ENCODE results near the gene PPP1R14D. TPM values are rescaled to one million over a fixed set of nuclear protein-coding genes. Genes with fewer than 3 reads are reported as not detected.

The PPP1R14D gene
- total RNA-seq, 2 donors from 2014 or later = not detected

DNA sequence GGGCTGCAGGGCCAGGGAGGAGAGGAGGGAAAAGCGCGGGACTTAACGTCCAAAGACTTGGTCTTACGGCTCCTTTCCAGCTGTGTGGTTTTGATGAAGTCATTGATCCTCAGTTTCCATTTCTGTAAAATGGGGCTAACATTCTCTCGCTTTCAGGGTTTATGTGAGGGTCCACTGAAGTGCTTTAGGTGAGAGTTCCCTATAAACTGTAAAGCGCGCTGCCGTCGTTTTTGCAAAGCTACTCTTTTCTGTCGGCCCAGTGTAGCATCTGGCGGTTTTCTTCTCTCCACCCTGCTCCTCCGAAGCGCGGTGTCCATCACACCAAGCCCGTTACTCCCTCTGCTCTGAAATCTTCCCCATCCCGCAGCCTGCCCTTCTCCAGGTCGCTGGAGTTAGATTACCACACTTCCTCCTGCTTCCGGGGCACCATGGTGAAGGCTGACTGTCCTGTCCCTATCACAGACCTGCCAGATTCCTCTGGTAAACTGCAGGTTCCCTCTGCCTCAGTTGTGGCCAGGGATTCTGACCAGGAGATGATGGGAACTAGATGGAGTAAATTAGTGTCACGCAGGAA is 20.5 kb downstream of the PPP1R14D start:
- Histone ChIP-seq H3K36me3 (replicated peaks in 1 of 2; ENCODE audit: insufficient read depth in 1 of 2, low read depth in 2 of 2) (peaks cover 0 to 5% of the 10 kb centered on the region in 2 donors), H3K4me3 (peak overlapping the region; percentile 70 to 74), H3K4me1 (peaks cover 28% of the 10 kb centered on the region), H3K9me3 (no peaks in the 10 kb centered on the region), H3K27me3 (no peaks in the 10 kb centered on the region), H3K27ac (peak overlapping the region in 3 of 4 donors; percentile 73 to 89 (median 87))
- intact Hi-C loops (cut with DNase I) = no loop called here
- no peak for ATAC-seq
- WGBS, 2 donors = 7 to 57% methylated on average over 15 to 19 of the region's 19 CpGs
- TF ChIP-seq POLR2A (IDR thresholded peaks at IDR 0.05) = no peak
- TF ChIP-seq, protein P1, sequence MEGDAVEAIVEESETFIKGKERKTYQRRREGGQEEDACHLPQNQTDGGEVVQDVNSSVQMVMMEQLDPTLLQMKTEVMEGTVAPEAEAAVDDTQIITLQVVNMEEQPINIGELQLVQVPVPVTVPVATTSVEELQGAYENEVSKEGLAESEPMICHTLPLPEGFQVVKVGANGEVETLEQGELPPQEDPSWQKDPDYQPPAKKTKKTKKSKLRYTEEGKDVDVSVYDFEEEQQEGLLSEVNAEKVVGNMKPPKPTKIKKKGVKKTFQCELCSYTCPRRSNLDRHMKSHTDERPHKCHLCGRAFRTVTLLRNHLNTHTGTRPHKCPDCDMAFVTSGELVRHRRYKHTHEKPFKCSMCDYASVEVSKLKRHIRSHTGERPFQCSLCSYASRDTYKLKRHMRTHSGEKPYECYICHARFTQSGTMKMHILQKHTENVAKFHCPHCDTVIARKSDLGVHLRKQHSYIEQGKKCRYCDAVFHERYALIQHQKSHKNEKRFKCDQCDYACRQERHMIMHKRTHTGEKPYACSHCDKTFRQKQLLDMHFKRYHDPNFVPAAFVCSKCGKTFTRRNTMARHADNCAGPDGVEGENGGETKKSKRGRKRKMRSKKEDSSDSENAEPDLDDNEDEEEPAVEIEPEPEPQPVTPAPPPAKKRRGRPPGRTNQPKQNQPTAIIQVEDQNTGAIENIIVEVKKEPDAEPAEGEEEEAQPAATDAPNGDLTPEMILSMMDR (IDR thresholded peaks at IDR 0.05) = no peak
- no peak for DNase-seq

DNA sequence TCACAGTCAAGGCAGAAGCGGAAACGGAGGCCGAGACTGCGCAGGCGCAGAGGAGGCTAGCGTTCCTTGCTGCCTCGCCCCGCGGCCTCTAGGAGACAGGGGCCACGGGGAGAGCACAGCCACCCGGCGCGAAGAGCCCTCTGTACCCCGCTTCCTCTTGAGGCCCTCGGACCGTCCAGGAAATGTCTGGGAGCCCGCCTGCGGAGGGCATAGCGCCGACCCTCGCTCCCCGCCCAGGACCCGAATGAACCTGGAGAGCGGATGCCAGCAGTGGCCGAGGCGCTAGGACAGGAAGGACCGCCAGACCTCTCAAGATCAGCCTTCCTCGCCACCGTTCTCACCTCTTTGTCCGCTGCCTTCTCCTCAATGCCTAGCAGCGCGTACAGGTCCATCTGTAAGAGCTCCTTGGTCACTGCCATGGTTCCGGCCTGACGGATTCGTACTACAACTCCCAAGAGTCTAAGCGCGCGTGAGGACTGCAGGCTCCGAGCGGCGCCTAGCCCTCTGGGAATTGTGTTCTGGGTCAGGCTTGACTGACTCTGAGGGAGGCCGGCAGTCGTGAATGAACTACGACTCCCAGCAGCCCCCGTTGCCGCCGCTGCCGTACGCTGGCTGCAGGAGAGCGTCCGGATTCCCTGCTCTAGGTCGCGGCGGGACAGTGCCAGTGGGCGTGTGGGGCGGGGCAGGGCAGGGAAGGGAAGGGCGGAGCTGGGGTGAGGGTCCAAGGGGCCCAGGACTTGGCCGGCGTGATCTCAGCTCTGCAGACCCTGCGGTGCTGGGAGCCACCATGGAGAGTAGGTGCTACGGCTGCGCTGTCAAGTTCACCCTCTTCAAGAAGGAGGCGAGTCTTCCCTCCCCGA is 21.2 kb downstream of the PPP1R14D start, which contains the start of the genes DNAJC17 and ZFYVE19:
TSS of gene DNAJC17 (minus strand) at position 446 of the 860 bp plus-strand sequence. CDS start at position 419, 27 bp downstream.
TSS of gene ZFYVE19 (plus strand) at position 62 of the 860 bp plus-strand sequence. CDS start at position 563, 501 bp downstream.
- DNase-seq (peak; percentile 95 to 98 (median 98)), ATAC-seq (peak; percentile 98)
- Histone ChIP-seq H3K4me3 (peak within 1 kb of the TSS; percentile 70 to 74), H3K36me3 (replicated peaks in 1 of 2; ENCODE audit: insufficient read depth in 1 of 2, low read depth in 2 of 2) (peaks cover 0 to 5% of the 10 kb centered on the region in 2 donors), H3K9me3 (no peaks in the 10 kb centered on the region), H3K27ac (peak within 1 kb of the TSS; percentile 73 to 89 (median 88)), H3K27me3 (no peaks in the 10 kb centered on the region), H3K4me1 (peaks cover 28% of the 10 kb centered on the region)
- intact Hi-C loops (cut with DNase I) = no loop called here
- 0% methylated on average over 8 to 64 of the region's 64 CpGs for WGBS, 2 donors
- TF ChIP-seq POLR2A (IDR thresholded peaks at IDR 0.05) = peak in 2 of 3 donors; percentile 53 to 63
- TF ChIP-seq, protein P1 (IDR thresholded peaks at IDR 0.05) = peak in 4 of 7 experiments; percentile 19 to 39 (median 33)

DNA sequence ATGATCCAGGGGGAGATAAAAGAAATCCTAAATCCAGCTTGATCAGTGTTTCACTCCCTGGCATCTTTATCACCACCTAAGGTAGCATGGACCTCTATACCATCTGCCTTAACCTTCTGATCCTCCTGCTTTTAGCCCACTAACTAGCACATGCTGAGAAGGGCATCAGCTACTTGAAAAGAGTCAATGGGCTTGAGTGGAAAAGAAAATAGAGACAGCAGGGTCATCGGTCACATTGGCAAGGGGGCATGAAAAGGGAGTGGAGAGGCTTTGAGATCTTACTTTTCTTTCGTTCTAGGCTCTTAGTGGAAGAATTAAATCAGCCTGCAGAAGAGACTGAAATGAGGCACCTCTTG is 21.9 kb downstream of the PPP1R14D start:
- no peaks in the 10 kb centered on the region for H3K9me3 ChIP-seq
- ATAC-seq (no peak), DNase-seq (no peak)
- TF ChIP-seq, protein P1 (IDR thresholded peaks at IDR 0.05) = no peak
- TF ChIP-seq POLR2A (IDR thresholded peaks at IDR 0.05) = no peak
- intact Hi-C loops (cut with DNase I) = no loop called here
- peaks cover 0 to 3% of the 10 kb centered on the region in 2 donors for H3K36me3 ChIP-seq (replicated peaks in 1 of 2; ENCODE audit: insufficient read depth in 1 of 2, low read depth in 2 of 2)
- peak overlapping the region; percentile 70 to 74 for H3K4me3 ChIP-seq
- no peaks in the 10 kb centered on the region for H3K27me3 ChIP-seq
- 0% methylated on average over 2 of the region's 2 CpGs for WGBS, 2 donors
- peaks cover 28% of the 10 kb centered on the region for H3K4me1 ChIP-seq
- H3K27ac ChIP-seq = peak overlapping the region; percentile 73 to 89 (median 88)

DNA sequence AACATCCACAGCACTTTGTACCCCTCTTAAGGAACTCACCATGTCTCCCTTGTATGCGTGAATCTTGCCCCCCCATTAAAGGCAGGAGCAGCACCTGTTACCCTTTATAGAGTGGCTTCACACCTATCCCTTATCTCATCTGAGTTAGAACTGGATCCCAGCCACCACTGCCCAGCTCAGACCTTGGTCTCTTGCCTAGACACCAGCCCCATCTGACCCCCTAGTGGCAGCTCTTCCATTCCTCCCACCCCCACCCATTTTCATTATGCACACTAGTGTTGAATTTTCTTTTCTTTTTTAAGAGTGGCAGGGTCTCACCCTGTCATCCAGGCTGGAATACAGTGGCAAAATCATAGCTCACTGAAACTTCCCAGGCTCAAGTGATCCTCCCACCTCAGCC is 24.8 kb downstream of the PPP1R14D start:
- TF ChIP-seq, protein P1 (IDR thresholded peaks at IDR 0.05) = peak in 1 of 7 experiments; percentile 14
- TF ChIP-seq POLR2A (IDR thresholded peaks at IDR 0.05) = no peak
- DNase-seq (peak in 1 of 4 donors; percentile 45), ATAC-seq (no peak)
- intact Hi-C loops (cut with DNase I) = no loop called here
- Histone ChIP-seq H3K36me3 (replicated peaks in 1 of 2; ENCODE audit: insufficient read depth in 1 of 2, low read depth in 2 of 2) (no peaks in the 10 kb centered on the region), H3K9me3 (no peaks in the 10 kb centered on the region), H3K27ac (no peak overlapping the region), H3K27me3 (no peaks in the 10 kb centered on the region), H3K4me3 (no peak overlapping the region), H3K4me1 (peaks cover 27% of the 10 kb centered on the region)
- 53 to 64% methylated on average over 1 of the region's 1 CpG for WGBS, 2 donors
